OCI-LY3 (cell line): ENCODE results near the gene LBX2.

Experiments
- EZH2phosphoT487 ChIP-seq: fragments of 200-600 bp; shearing (Covaris generic); IDR thresholded peaks from 2 replicates; pipeline ENCODE4 v1.6.1; 2018; ENCODE audit warnings: antibody characterized with exemption, mixed run types, low read depth
- TF ChIP-seq, protein P1 (sequence below): fragments of 200-600, 300-600 bp; sonication (generic); IDR thresholded peaks from 2 replicates; pipeline ENCODE4 v1.5.1; 2014; ENCODE audit warnings: antibody characterized with exemption, low read length, low read depth

DNA sequence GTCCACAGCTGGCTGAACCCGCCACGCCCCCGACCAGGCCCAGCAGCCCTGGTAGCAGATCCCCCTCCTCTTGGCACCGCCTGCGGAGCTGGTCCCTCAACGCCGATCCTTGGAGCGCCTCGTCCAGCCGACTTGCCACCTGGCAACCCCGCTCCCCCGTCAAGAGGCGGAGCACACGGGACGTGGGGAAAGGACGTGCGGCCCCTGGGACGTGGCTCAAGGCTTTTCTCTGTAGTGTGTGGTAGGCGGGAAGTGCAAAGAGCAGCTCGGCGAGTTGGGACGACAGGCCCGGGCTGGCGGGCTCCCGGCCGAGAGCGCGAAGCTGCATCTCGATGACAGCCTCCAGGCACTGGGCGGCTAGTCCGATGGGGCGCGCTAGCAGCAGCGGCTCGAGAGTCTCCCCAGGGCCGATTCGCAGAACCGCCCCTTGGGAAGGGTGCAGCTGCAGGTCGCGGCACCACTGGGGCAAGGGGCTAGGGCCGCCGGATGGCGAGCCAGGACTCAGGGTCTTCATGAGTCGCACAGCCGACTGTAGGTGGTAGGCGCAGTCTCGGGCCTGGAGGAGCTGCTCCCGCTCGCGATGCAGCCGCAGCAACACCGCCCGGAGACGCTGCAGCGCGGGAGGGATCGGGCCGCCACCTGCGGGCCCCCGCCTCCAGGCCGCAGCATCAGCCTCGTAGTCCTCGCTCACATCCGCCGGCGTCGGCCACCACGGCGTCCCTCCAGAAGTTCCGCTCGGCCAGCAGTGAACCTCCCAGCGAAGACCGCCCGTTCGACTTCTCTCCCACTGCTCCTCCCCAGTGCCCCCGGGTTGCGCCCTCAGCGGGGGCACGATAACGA, 17.2 kb downstream of the LBX2 start:
- TF ChIP-seq, protein P1, sequence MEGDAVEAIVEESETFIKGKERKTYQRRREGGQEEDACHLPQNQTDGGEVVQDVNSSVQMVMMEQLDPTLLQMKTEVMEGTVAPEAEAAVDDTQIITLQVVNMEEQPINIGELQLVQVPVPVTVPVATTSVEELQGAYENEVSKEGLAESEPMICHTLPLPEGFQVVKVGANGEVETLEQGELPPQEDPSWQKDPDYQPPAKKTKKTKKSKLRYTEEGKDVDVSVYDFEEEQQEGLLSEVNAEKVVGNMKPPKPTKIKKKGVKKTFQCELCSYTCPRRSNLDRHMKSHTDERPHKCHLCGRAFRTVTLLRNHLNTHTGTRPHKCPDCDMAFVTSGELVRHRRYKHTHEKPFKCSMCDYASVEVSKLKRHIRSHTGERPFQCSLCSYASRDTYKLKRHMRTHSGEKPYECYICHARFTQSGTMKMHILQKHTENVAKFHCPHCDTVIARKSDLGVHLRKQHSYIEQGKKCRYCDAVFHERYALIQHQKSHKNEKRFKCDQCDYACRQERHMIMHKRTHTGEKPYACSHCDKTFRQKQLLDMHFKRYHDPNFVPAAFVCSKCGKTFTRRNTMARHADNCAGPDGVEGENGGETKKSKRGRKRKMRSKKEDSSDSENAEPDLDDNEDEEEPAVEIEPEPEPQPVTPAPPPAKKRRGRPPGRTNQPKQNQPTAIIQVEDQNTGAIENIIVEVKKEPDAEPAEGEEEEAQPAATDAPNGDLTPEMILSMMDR, result no peak
- TF ChIP-seq EZH2phosphoT487, result no peak
